Dendritic cell treated with granulocyte-macrophage colony-stimulating factor and Interleukin-4, amounts not matched to agents 40 ng/mL and 50 ng/mL, for 4 days (primary cell): ENCODE measurements around the gene ORM2.
A peak's percentile ranks its signal among the peaks of the same experiment; 100 is the strongest.

Experiments
- H3K27ac Mint-ChIP-seq: one replicate; pipeline ENCODE4 v1.8.0; 2022; ENCODE audit warnings: mild to moderate bottlenecking, mixed read lengths
- H3K27me3 Mint-ChIP-seq: one replicate; pipeline ENCODE4 v1.8.0; 2022; ENCODE audit warnings: mild to moderate bottlenecking, mixed read lengths
- H3K36me3 Mint-ChIP-seq: one replicate; pipeline ENCODE4 v1.8.0; 2022; ENCODE audit warnings: low read depth, mixed read lengths
- H3K4me1 Mint-ChIP-seq: one replicate; pipeline ENCODE4 v1.8.0; 2022; ENCODE audit warnings: low read depth, mixed read lengths
- H3K4me3 Mint-ChIP-seq: one replicate; pipeline ENCODE4 v1.8.0; 2022; ENCODE audit warnings: mild to moderate bottlenecking, moderate library complexity, mixed read lengths
- H3K9me3 Mint-ChIP-seq: one replicate; pipeline ENCODE4 v1.8.0; 2022; ENCODE audit warnings: mixed read lengths
- intact Hi-C: fragments of 100-400 bp; cut with micrococcal nuclease; formaldehyde crosslinking; loops from one replicate; pipeline ENCODE4 v1.15.0; 2022

Gene ORM2

GRCh38 chr9:114375386-114376175 is 45.9 kb downstream of the ORM2 start:
- no peaks in the 10 kb centered on the region for H3K9me3 Mint-ChIP-seq
- peak overlapping the region; percentile 37 for H3K27ac Mint-ChIP-seq
- peaks cover 99% of the 10 kb centered on the region for H3K36me3 Mint-ChIP-seq
- H3K4me1 Mint-ChIP-seq: peaks cover 90% of the 10 kb centered on the region
- no peak overlapping the region for H3K4me3 Mint-ChIP-seq
- intact Hi-C loops: no loop called here
- H3K27me3 Mint-ChIP-seq: no peaks in the 10 kb centered on the region

- intact Hi-C loops: no loop called here
- Mint-ChIP-seq H3K9me3 (no peaks in the 10 kb centered on the region), H3K4me1 (peaks cover 80% of the 10 kb centered on the region), H3K27me3 (no peaks in the 10 kb centered on the region), H3K27ac (peak overlapping the region; percentile 1), H3K4me3 (no peak overlapping the region), H3K36me3 (peaks cover 99% of the 10 kb centered on the region)
Observed at GRCh38 chr9:114376586-114377445, 47.1 kb downstream of the ORM2 start.

GRCh38 chr9:114378016-114378415 is 48.3 kb downstream of the ORM2 start:
- Mint-ChIP-seq H3K27ac (peak overlapping the region; percentile 1), H3K36me3 (peaks cover 99% of the 10 kb centered on the region), H3K4me1 (peaks cover 80% of the 10 kb centered on the region), H3K27me3 (no peaks in the 10 kb centered on the region), H3K4me3 (no peak overlapping the region), H3K9me3 (no peaks in the 10 kb centered on the region)
- intact Hi-C loops: no loop called here

GRCh38 chr9:114378883-114379282 is 49.2 kb downstream of the ORM2 start:
- Mint-ChIP-seq H3K4me1 (peaks cover 80% of the 10 kb centered on the region), H3K27ac (no peak overlapping the region), H3K36me3 (peaks cover 99% of the 10 kb centered on the region), H3K4me3 (no peak overlapping the region), H3K27me3 (no peaks in the 10 kb centered on the region), H3K9me3 (no peaks in the 10 kb centered on the region)
- intact Hi-C loops: no loop called here
